ENCODE measurements around the gene TLE2.

GRCh38 chr19:2978166-2978767 is 50.8 kb downstream of the TLE2 start:
- TF ChIP-seq CTCF (optimal IDR thresholded peaks at IDR 0.05 in 1 of 3, IDR thresholded peaks at IDR 0.05 in 1 of 3, conservative IDR thresholded peaks at IDR 0.05 in 1 of 3; ENCODE audit: extremely low read depth in 1 of 3, insufficient read depth in 2 of 3, low read length in 3 of 3) (no peak), EZH2 (IDR thresholded peaks at IDR 0.05; ENCODE audit: low read length) (no peak)

Measured in keratinocyte (primary cell).